ENCODE measurements around the gene S100A5. TPM values are rescaled to one million over a fixed set of nuclear protein-coding genes. Genes with fewer than 3 reads are reported as not detected.
A peak's percentile ranks its signal among the peaks of the same experiment; 100 is the strongest.
"Not testable (repeated sequence)": the region's sequence is repeated elsewhere in the genome, so short reads cannot be mapped to it uniquely, and the experiment has no call there.

The S100A5 gene
- total RNA-seq, 6 experiments from 2014 or later = 0.40 to 1.2 (median 0.71) TPM

- DNase-seq = peak; percentile 81
- H3K27ac Mint-ChIP-seq = peak within 1 kb of the TSS; percentile 100
- TF ChIP-seq CTCF (IDR thresholded peaks at IDR 0.05) = no peak
- H3K27me3 Mint-ChIP-seq (ENCODE audit: insufficient read depth) = peaks cover 1% of the 10 kb centered on the region
- H3K4me1 Mint-ChIP-seq (ENCODE audit: low read depth) = peaks cover 67% of the 10 kb centered on the region
- H3K36me3 Mint-ChIP-seq (ENCODE audit: low read depth) = no peaks in the 10 kb centered on the region; the same call in 1 of the 2 replicates
- H3K9me3 Mint-ChIP-seq = no peaks in the 10 kb centered on the region
- H3K4me3 Mint-ChIP-seq = peak within 1 kb of the TSS; percentile 82
These were observed 25.0 kb upstream of the S100A5 start, which contains the start of gene S100A2 for GRCh38 chr1:153565529-153566374. TSS of gene S100A2 (minus strand) at chr1:153565844. CDS start at chr1:153563877, 1,967 bp downstream.

GRCh38 chr1:153563991-153564390 lies 23.3 kb upstream of the S100A5 start:
- Mint-ChIP-seq H3K4me1 (ENCODE audit: low read depth) (peaks cover 57% of the 10 kb centered on the region), H3K27me3 (ENCODE audit: insufficient read depth) (peaks cover 1% of the 10 kb centered on the region), H3K9me3 (no peaks in the 10 kb centered on the region), H3K4me3 (no peak overlapping the region), H3K36me3 (ENCODE audit: low read depth) (no peaks in the 10 kb centered on the region; the same call in 1 of the 2 replicates), H3K27ac (no peak overlapping the region)
- no peak for TF ChIP-seq CTCF (IDR thresholded peaks at IDR 0.05)
- no peak for DNase-seq

DNA sequence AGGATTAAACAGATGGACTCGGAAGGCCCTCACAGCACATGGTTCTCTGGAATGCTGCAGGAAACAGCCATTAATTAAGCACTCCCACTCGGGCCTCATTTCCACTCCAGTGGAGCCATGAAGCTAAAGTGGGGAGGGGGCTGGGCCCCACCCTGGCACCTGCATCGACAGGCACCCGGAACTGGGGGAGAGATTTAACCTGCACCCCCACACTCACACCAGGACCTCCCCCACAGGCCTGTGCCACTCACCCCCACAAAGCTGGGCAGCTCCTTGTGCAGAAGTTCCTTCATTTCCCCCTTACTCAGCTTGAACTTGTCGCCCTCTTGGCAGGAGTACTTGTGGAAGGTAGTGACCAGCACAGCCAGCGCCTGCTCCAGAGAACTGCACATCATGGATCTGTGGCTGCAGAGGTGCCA lies 22.8 kb upstream of the S100A5 start:
- TF ChIP-seq CTCF (IDR thresholded peaks at IDR 0.05) = no peak
- no peak for DNase-seq
- H3K36me3 Mint-ChIP-seq (ENCODE audit: low read depth) = peaks cover 2% of the 10 kb centered on the region; the same call in 1 of the 2 replicates
- H3K4me1 Mint-ChIP-seq (ENCODE audit: low read depth) = peaks cover 52% of the 10 kb centered on the region
- no peaks in the 10 kb centered on the region for H3K9me3 Mint-ChIP-seq
- H3K4me3 Mint-ChIP-seq = no peak overlapping the region
- no peak overlapping the region for H3K27ac Mint-ChIP-seq
- H3K27me3 Mint-ChIP-seq (ENCODE audit: insufficient read depth) = peaks cover 1% of the 10 kb centered on the region

GRCh38 chr1:153562021-153562420 lies 21.3 kb upstream of the S100A5 start:
- H3K9me3 Mint-ChIP-seq; H3K4me3 Mint-ChIP-seq; H3K27me3 Mint-ChIP-seq (ENCODE audit: insufficient read depth); H3K27ac Mint-ChIP-seq; DNase-seq; H3K36me3 Mint-ChIP-seq (ENCODE audit: low read depth): not testable (repeated sequence)
- H3K4me1 Mint-ChIP-seq (ENCODE audit: low read depth) = peaks cover 37% of the 10 kb centered on the region

GRCh38 chr1:153561466-153561985 lies 20.8 kb upstream of the S100A5 start:
- peaks cover 32% of the 10 kb centered on the region for H3K4me1 Mint-ChIP-seq (ENCODE audit: low read depth)
- H3K36me3 Mint-ChIP-seq (ENCODE audit: low read depth) = peaks cover 5% of the 10 kb centered on the region; the same call in 1 of the 2 replicates
- H3K9me3 Mint-ChIP-seq = no peaks in the 10 kb centered on the region
- DNase-seq = no peak
- H3K4me3 Mint-ChIP-seq = no peak overlapping the region
- H3K27me3 Mint-ChIP-seq (ENCODE audit: insufficient read depth) = peaks cover 1% of the 10 kb centered on the region; the same call in 1 of the 2 replicates
- 0 out of 2 replicates have a peak overlapping the region, but pooled peaks have one; percentile 61 for H3K27ac Mint-ChIP-seq
- no peak for TF ChIP-seq CTCF (IDR thresholded peaks at IDR 0.05)
